Urothelium cell line (cell line): ENCODE results near the gene CTAGE15.
"Not testable (repeated sequence)": the region's sequence is repeated elsewhere in the genome, so short reads cannot be mapped to it uniquely, and the experiment has no call there.

Source experiments
- DNase-seq: peaks from one replicate; pipeline ENCODE4 v3.0.0; 2011; ENCODE audit warnings: low spot score, mixed read lengths
- FAIRE-seq: peaks from 2 replicates; lab custom pipeline; 2011; peaks lifted over from hg19 to GRCh38; lab: Jason Lieb, UNC

Gene CTAGE15

GRCh38 chr7:143622130-143622529, 50.5 kb downstream of the CTAGE15 start:
- not testable (repeated sequence) for DNase-seq, FAIRE-seq
